NCI-H2171 treated with DMSO at 0.1 percent for 48 hours (cell line): Measurements from ENCODE around the gene ATG4A.

ENCODE experiments used
- DNase-seq: peaks from one replicate; lab custom pipeline; 2025; lab: John Stamatoyannopoulos, UW

ATG4A gene

GRCh38 chrX:108123591-108124366, 32.2 kb downstream of the ATG4A start:
- DNase-seq = no peak

GRCh38 chrX:108126661-108127060, 35.1 kb downstream of the ATG4A start:
- no peak for DNase-seq

GRCh38 chrX:108127152-108127551, 35.6 kb downstream of the ATG4A start:
- DNase-seq = no peak

- no peak for DNase-seq
Measured at GRCh38 chrX:108130889-108131288, 39.3 kb downstream of the ATG4A start.

- no peak for DNase-seq
Measured at GRCh38 chrX:108131471-108131870, 39.9 kb downstream of the ATG4A start.

- DNase-seq = no peak
Measured at GRCh38 chrX:108132034-108132433, 40.5 kb downstream of the ATG4A start.

- DNase-seq = no peak
Measured at GRCh38 chrX:108132876-108133275, 41.3 kb downstream of the ATG4A start.

GRCh38 chrX:108134724-108135123, 43.1 kb downstream of the ATG4A start:
- no peak for DNase-seq

GRCh38 chrX:108138814-108139702, 47.5 kb downstream of the ATG4A start:
- no peak for DNase-seq

GRCh38 chrX:108148524-108148923, 56.9 kb downstream of the ATG4A start:
- DNase-seq = no peak

- no peak for DNase-seq
Measured at GRCh38 chrX:108156082-108156481, 64.5 kb downstream of the ATG4A start.

- no peak for DNase-seq
Measured at GRCh38 chrX:108156934-108157466, 65.4 kb downstream of the ATG4A start.

- DNase-seq = no peak
Measured at GRCh38 chrX:108157628-108158027, 66.0 kb downstream of the ATG4A start.

GRCh38 chrX:108159028-108159670, 67.6 kb downstream of the ATG4A start:
- no peak for DNase-seq

GRCh38 chrX:108160309-108160708, 68.7 kb downstream of the ATG4A start:
- no peak for DNase-seq

GRCh38 chrX:108162265-108162664, 70.7 kb downstream of the ATG4A start:
- no peak for DNase-seq

- DNase-seq = no peak
Measured at GRCh38 chrX:108163333-108164082, 71.9 kb downstream of the ATG4A start.

GRCh38 chrX:108165383-108166111, 74.0 kb downstream of the ATG4A start:
- DNase-seq = peak; percentile 73

GRCh38 chrX:108167211-108167872, 75.8 kb downstream of the ATG4A start:
- no peak for DNase-seq

GRCh38 chrX:108168961-108169740, 77.6 kb downstream of the ATG4A start:
- DNase-seq = no peak
